HEK293T (cell line): ENCODE data around the gene GPRC5C.

Experiments
- ARNT ChIP-seq: fragments of 450-650 bp; IDR thresholded peaks from 2 replicates; pipeline ENCODE4 v1.6.1; 2017; ENCODE audit warnings: mild to moderate bottlenecking
- BHLHE40 ChIP-seq: fragments of 450-650 bp; IDR thresholded peaks from 2 replicates; pipeline ENCODE4 v1.6.1; 2016; ENCODE audit warnings: mild to moderate bottlenecking, moderate library complexity, borderline replicate concordance
- FOXA1 ChIP-seq: fragments of 450-650 bp; IDR thresholded peaks from 2 replicates; pipeline ENCODE4 v1.6.1; 2016; ENCODE audit warnings: mild to moderate bottlenecking
- FOXK2 ChIP-seq: fragments of 450-650 bp; IDR thresholded peaks from 2 replicates; pipeline ENCODE4 v1.6.1; 2016; ENCODE audit warnings: mild to moderate bottlenecking
- FOXM1 ChIP-seq: fragments of 450-650 bp; IDR thresholded peaks from 2 replicates; pipeline ENCODE4 v1.6.1; 2017; ENCODE audit warnings: mild to moderate bottlenecking, borderline replicate concordance
- NFRKB ChIP-seq: fragments of 450-650 bp; IDR thresholded peaks from 2 replicates; pipeline ENCODE4 v1.6.1; 2016; ENCODE audit warnings: mild to moderate bottlenecking, moderate library complexity
- SP1 ChIP-seq: fragments of 450-650 bp; IDR thresholded peaks from 2 replicates; pipeline ENCODE4 v1.6.1; 2017
- SUZ12 ChIP-seq: fragments of 450-650 bp; IDR thresholded peaks from 2 replicates; pipeline ENCODE4 v1.6.1; 2016; ENCODE audit warnings: mild to moderate bottlenecking
- TARDBP ChIP-seq: fragments of 450-650 bp; IDR thresholded peaks from 2 replicates; pipeline ENCODE4 v1.6.1; 2016

DNA sequence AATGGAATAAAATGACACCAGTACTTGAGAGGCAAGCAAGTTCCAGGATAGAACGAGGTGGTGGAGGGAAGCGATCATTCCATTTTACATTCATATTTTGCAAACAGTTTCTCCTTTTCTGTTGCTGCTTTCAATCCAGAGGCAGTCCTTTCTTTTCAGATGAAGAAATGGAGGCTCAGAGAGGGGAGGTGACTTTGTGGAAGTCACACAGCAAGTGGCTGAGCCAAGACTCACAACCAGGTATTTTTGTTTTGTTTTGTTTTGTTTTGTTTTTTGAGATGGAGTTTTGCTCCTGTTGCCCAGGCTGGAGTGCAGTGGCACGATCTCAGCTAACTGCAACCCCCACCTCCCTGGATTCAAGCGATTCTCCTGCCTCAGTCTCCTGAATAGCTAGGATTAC lies 35.3 kb upstream of the GPRC5C start:
- TF ChIP-seq SP1 (no peak), FOXM1 (no peak), NFRKB (no peak), FOXA1 (no peak), BHLHE40 (no peak), TARDBP (no peak), SUZ12 (no peak), FOXK2 (no peak), ARNT (no peak)
